ENCODE measurements around the gene COL4A3.

GRCh38 chr2:227127201-227127600, 37.2 kb upstream of the COL4A3 start:
- no peak for TF ChIP-seq CTCF (IDR thresholded peaks at IDR 0.05; ENCODE audit: borderline replicate concordance, extremely low read depth, low read length, poor library complexity, severe bottlenecking)
- no peak for TF ChIP-seq EZH2 (IDR thresholded peaks at IDR 0.05; ENCODE audit: borderline replicate concordance, low read depth, low read length, severe bottlenecking)

Measured in DND-41 (cell line).